KMS-11 (cell line): Measurements from ENCODE around the gene TRIM28.
A peak's percentile ranks its signal among the peaks of the same experiment; 100 is the strongest.

Source experiments
- H2AFZ ChIP-seq: fragments of 200-600 bp; sonication (generic); 2 replicates; pipeline ENCODE4 v1.6.1; 2016; ENCODE audit warnings: antibody characterized with exemption, mixed run types, low read depth
- H3K27ac ChIP-seq: fragments of 200-600 bp; sonication (generic); 2 replicates; pipeline ENCODE4 v1.6.1; 2016; ENCODE audit warnings: mild to moderate bottlenecking, mixed run types
- H3K27me3 ChIP-seq: fragments of 200-600 bp; sonication (generic); 2 replicates; pipeline ENCODE4 v1.6.1; 2017; ENCODE audit warnings: mild to moderate bottlenecking, low read depth, mixed run types, moderate library complexity; ENCODE audit not compliant: insufficient read depth
- H3K36me3 ChIP-seq: fragments of 200-600 bp; sonication (generic); 2 replicates; pipeline ENCODE4 v1.6.1; 2017; ENCODE audit warnings: mild to moderate bottlenecking, mixed run types; ENCODE audit not compliant: insufficient read depth
- H3K4me1 ChIP-seq: fragments of 200-600 bp; sonication (generic); 2 replicates; pipeline ENCODE4 v1.6.1; 2016; ENCODE audit warnings: mild to moderate bottlenecking, low read depth, mixed run types; ENCODE audit not compliant: poor library complexity, severe bottlenecking
- H3K4me2 ChIP-seq: fragments of 200-600 bp; sonication (generic); 2 replicates; pipeline ENCODE4 v1.7.0; 2016; ENCODE audit warnings: mild to moderate bottlenecking, mixed run types
- H3K4me3 ChIP-seq: fragments of 200-600 bp; sonication (generic); IDR thresholded peaks from 2 replicates; pipeline ENCODE4 v1.6.1; 2017; ENCODE audit warnings: low read depth, low read length, mixed read lengths; ENCODE audit not compliant: insufficient read depth
- H3K79me2 ChIP-seq: fragments of 200-600 bp; sonication (generic); 2 replicates; pipeline ENCODE4 v1.6.1; 2016; ENCODE audit warnings: low read depth, mixed run types; ENCODE audit not compliant: insufficient read depth
- H3K9ac ChIP-seq: fragments of 200-600 bp; sonication (generic); 2 replicates; pipeline ENCODE4 v1.6.1; 2016; ENCODE audit warnings: mild to moderate bottlenecking, mixed run types
- H4K20me1 ChIP-seq: fragments of 200-600 bp; sonication (generic); 2 replicates; pipeline ENCODE4 v1.6.1; 2016; ENCODE audit warnings: mild to moderate bottlenecking, mixed run types; ENCODE audit not compliant: insufficient read depth
- CTCF ChIP-seq: fragments of 200-600 bp; sonication (generic); conservative IDR thresholded peaks from 2 replicates; pipeline ENCODE4 v1.6.1; 2017; ENCODE audit warnings: low read depth, mild to moderate bottlenecking, antibody characterized with exemption, low read length, moderate library complexity, mixed read lengths

The TRIM28 gene

GRCh38 chr19:58559275-58560006 lies 15.6 kb downstream of the TRIM28 start:
- H4K20me1 ChIP-seq: no peaks in the 10 kb centered on the region
- 0 out of 2 replicates have a peak, but pooled peaks have one; percentile 6 for TF ChIP-seq CTCF
- no peaks in the 10 kb centered on the region for H3K36me3 ChIP-seq
- H3K27ac ChIP-seq: peak overlapping the region; percentile 98
- peaks cover 29% of the 10 kb centered on the region for H3K79me2 ChIP-seq
- no peaks in the 10 kb centered on the region for H3K27me3 ChIP-seq
- peak overlapping the region; percentile 51 for H3K4me3 ChIP-seq
- H2AFZ ChIP-seq: peak overlapping the region; percentile 60; the same call in 1 of the 2 replicates
- H3K4me1 ChIP-seq: peaks cover 31% of the 10 kb centered on the region
- H3K9ac ChIP-seq: peak overlapping the region; percentile 94
- peak overlapping the region; percentile 99 for H3K4me2 ChIP-seq

- Histone ChIP-seq H3K4me1 (peaks cover 30% of the 10 kb centered on the region), H4K20me1 (no peaks in the 10 kb centered on the region), H3K27ac (peak overlapping the region; percentile 98), H3K27me3 (no peaks in the 10 kb centered on the region), H3K79me2 (peaks cover 28% of the 10 kb centered on the region), H3K4me2 (peak overlapping the region; percentile 99), H2AFZ (peak overlapping the region; percentile 60; the same call in 1 of the 2 replicates), H3K36me3 (no peaks in the 10 kb centered on the region), H3K9ac (peak overlapping the region; percentile 94), H3K4me3 (no peak overlapping the region)
- no peak for TF ChIP-seq CTCF
Measured at GRCh38 chr19:58560007-58560887, 16.4 kb downstream of the TRIM28 start.

GRCh38 chr19:58560921-58561320 lies 17.1 kb downstream of the TRIM28 start:
- H3K4me3 ChIP-seq: no peak overlapping the region
- H3K4me2 ChIP-seq: no peak overlapping the region
- H2AFZ ChIP-seq: no peak overlapping the region
- H3K27me3 ChIP-seq: no peaks in the 10 kb centered on the region
- TF ChIP-seq CTCF: no peak
- H3K79me2 ChIP-seq: peaks cover 22% of the 10 kb centered on the region
- no peak overlapping the region for H3K27ac ChIP-seq
- no peaks in the 10 kb centered on the region for H3K36me3 ChIP-seq
- peaks cover 24% of the 10 kb centered on the region for H3K4me1 ChIP-seq
- H4K20me1 ChIP-seq: no peaks in the 10 kb centered on the region
- no peak overlapping the region for H3K9ac ChIP-seq

GRCh38 chr19:58561373-58562121 lies 17.7 kb downstream of the TRIM28 start:
- Histone ChIP-seq H3K4me3 (no peak overlapping the region), H3K9ac (no peak overlapping the region), H4K20me1 (no peaks in the 10 kb centered on the region), H3K27ac (no peak overlapping the region), H3K27me3 (no peaks in the 10 kb centered on the region), H3K79me2 (peaks cover 15% of the 10 kb centered on the region), H3K36me3 (no peaks in the 10 kb centered on the region), H3K4me2 (no peak overlapping the region), H2AFZ (no peak overlapping the region), H3K4me1 (peaks cover 17% of the 10 kb centered on the region)
- TF ChIP-seq CTCF: no peak
